Stimulated activated naive CD8-positive, alpha-beta T cell treated with anti-CD3 and anti-CD28 coated beads, Interleukin-15, amount 100 ng/mL, for 72 hours (primary cell): ENCODE data around the gene TSPAN18.
"Not testable (repeated sequence)": the region's sequence is repeated elsewhere in the genome, so short reads cannot be mapped to it uniquely, and the experiment has no call there.

Experiments
- ATAC-seq: fragments of 150-1000 bp; cut with Tn5 transposase; 2 replicates; pipeline ENCODE4 v1.10.0; 2021; ENCODE audit warnings: mild to moderate bottlenecking, moderate library complexity
- DNase-seq, 2 donors: peaks; one replicate each; pipeline ENCODE4 v3.0.0; 2021 to 2022
- H3K27ac Mint-ChIP-seq, 2 donors: one replicate each; pipeline ENCODE4 v1.8.0; 2022; ENCODE audit warnings: mild to moderate bottlenecking in 2 of 2, mixed read lengths in 2 of 2, moderate library complexity in 2 of 2
- H3K27me3 Mint-ChIP-seq: one replicate; pipeline ENCODE4 v1.8.0; 2022; ENCODE audit warnings: mixed read lengths
- H3K4me1 Mint-ChIP-seq: one replicate; pipeline ENCODE4 v1.8.0; 2022; ENCODE audit warnings: mild to moderate bottlenecking, mixed read lengths
- H3K4me3 Mint-ChIP-seq, 2 donors: one replicate each; pipeline ENCODE4 v1.8.0; 2022; ENCODE audit warnings: mild to moderate bottlenecking in 2 of 2, mixed read lengths in 2 of 2, moderate library complexity in 1 of 2
- H3K9me3 Mint-ChIP-seq, 2 donors: one replicate each; pipeline ENCODE4 v1.8.0; 2022; ENCODE audit warnings: mixed read lengths in 2 of 2

The TSPAN18 gene

DNA sequence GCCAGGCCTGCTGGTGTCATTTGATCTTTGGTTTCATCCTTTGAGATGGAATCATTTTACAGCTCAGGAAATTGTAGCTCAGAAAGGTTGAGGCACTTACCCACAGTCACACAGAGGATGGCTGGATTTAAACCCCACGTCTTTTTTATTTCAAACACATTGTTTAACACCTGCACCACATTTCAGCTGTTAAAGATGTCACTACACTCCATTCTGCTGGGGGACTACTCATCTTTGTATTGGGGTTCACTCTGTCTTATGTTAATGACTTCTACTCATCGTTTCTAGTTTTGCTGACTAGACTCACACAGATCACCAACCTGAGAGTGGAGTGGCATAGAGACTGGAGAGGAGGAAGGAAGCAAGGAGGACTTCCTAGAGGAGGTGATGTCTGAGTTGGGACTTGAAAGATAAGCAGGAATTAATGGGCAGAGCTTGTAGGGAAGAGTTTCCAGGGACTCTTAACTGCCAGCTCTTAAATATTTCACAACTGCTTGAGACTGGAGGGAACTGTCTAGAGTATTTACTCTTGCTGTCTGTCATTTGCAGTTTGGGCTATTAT, 143.9 kb downstream of the TSPAN18 start:
- no peak overlapping the region for H3K27ac Mint-ChIP-seq
- ATAC-seq (no peak), DNase-seq (no peak)
- H3K4me3 Mint-ChIP-seq, result no peak overlapping the region
- peaks cover 0 to 7% of the 10 kb centered on the region in 2 donors for H3K9me3 Mint-ChIP-seq
- no peaks in the 10 kb centered on the region for H3K4me1 Mint-ChIP-seq
- peaks cover 17% of the 10 kb centered on the region for H3K27me3 Mint-ChIP-seq

DNA sequence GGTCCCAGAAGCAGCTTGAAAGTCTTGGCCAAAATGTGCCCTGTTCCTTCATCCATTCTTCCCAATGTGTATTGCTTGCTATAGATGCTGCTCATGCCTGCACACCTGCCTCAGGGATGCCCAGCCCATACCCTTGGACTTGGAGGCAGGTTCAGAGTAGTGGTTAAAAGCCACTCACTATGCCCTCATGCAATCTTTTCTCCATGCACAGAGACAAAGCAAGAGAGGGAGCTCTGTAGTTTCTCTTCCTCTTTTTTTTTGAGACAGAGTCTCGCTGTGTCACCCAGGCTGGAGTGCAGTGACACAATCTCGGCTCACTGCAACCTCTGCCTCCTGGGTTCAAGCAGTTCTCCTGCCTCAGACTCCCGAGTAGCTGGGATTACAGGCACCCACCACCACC, 144.9 kb downstream of the TSPAN18 start:
- H3K27me3 Mint-ChIP-seq, result peaks cover 17% of the 10 kb centered on the region
- not testable (repeated sequence) for H3K4me3 Mint-ChIP-seq, H3K9me3 Mint-ChIP-seq, H3K4me1 Mint-ChIP-seq, DNase-seq, ATAC-seq
- peak overlapping the region in 1 of 2 donors; percentile 67 for H3K27ac Mint-ChIP-seq

DNA sequence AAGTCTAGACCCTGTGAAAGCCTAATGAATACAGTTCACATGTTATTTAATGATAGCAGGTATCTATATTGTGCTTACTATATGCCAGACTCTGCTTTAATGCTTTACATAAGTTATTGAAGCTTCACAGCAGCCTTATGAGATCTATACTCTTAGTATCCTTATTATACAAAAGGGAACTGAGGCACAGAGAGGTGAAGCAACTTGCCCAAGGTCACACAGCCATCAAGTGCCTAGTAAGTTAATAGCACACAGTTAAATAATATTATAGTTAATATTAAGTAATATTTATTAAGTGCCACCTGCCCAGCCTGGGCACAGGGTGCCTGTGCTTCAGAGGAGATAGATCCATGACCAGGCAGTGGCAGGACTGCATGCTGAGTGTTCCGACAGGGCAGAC, 145.8 kb downstream of the TSPAN18 start:
- no peak for DNase-seq
- Mint-ChIP-seq H3K4me3 (no peak overlapping the region), H3K9me3 (peaks cover 0 to 7% of the 10 kb centered on the region in 2 donors), H3K27ac (no peak overlapping the region), H3K4me1 (no peaks in the 10 kb centered on the region), H3K27me3 (peaks cover 13% of the 10 kb centered on the region)
- no peak for ATAC-seq

DNA sequence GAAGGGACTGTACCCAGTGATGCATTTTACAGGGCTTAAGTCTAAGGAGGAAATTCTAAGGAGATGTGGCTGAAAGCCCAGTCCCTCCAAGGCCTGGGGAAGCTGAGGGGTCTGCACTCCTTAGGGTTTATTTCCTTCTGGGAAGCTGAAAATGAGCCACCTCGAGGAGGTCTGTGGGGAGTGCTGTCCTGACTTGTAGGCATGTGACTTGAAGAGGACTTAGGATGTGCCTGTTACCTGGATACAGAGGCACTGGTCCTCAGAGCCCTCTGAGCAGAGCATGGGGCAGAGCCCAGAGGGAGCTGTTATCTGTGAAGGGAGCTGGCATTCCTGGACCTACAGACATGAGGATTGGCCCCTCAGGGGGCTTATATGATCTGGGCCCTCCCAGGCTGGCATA, 146.8 kb downstream of the TSPAN18 start:
- Mint-ChIP-seq H3K27me3 (peaks cover 3% of the 10 kb centered on the region), H3K27ac (peak overlapping the region in 1 of 2 donors; percentile 79), H3K4me3 (no peak overlapping the region), H3K4me1 (no peaks in the 10 kb centered on the region), H3K9me3 (peaks cover 0 to 7% of the 10 kb centered on the region in 2 donors)
- DNase-seq (no peak), ATAC-seq (no peak)

DNA sequence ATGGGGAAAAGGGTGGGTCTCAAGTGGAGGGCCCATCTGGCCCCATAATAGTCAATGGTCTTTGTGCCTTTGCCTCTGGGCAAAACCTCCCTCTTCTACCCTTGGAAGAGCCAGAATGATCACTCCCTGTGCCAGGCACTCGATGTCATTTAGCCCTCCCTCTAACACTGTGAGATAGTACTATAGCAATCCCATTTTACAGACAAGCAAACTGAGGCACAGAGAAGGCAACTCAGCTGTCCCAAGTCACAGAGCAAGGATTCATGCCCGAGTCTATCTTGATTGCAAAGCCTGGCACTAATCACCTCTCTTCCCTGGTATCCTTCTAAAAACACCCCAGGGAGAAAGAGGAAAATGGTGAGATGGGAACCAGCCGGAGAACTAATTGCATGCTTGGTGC, 147.5 kb downstream of the TSPAN18 start:
- DNase-seq, result no peak
- H3K4me1 Mint-ChIP-seq, result no peaks in the 10 kb centered on the region
- H3K4me3 Mint-ChIP-seq, result no peak overlapping the region
- ATAC-seq, result no peak
- no peaks in the 10 kb centered on the region for H3K27me3 Mint-ChIP-seq
- H3K27ac Mint-ChIP-seq, result no peak overlapping the region
- peaks cover 0 to 7% of the 10 kb centered on the region in 2 donors for H3K9me3 Mint-ChIP-seq

DNA sequence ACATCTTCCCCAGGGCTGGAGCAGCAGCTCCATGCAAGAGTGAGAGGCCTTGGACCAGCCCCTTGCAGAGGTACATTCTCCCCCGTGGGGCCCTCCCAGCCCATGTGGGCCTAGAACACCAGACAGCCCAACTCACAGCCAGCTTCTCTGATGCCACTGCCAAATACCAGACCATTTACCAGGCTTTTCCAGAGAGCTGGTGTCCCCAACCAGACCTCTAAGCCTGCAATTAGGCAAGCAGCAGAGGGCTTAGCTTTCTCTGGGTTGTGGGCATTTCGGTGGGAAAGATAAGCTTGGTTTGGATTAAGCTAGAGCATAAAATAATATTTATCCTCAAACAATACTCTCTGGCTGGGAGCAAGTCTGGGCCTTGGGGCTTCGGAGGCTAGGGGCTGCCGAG, 148.3 kb downstream of the TSPAN18 start:
- ATAC-seq (no peak), DNase-seq (no peak)
- no peak overlapping the region for H3K4me3 Mint-ChIP-seq
- no peaks in the 10 kb centered on the region for H3K27me3 Mint-ChIP-seq
- H3K27ac Mint-ChIP-seq, result no peak overlapping the region
- H3K4me1 Mint-ChIP-seq, result no peaks in the 10 kb centered on the region
- H3K9me3 Mint-ChIP-seq, result peaks cover 0 to 7% of the 10 kb centered on the region in 2 donors

DNA sequence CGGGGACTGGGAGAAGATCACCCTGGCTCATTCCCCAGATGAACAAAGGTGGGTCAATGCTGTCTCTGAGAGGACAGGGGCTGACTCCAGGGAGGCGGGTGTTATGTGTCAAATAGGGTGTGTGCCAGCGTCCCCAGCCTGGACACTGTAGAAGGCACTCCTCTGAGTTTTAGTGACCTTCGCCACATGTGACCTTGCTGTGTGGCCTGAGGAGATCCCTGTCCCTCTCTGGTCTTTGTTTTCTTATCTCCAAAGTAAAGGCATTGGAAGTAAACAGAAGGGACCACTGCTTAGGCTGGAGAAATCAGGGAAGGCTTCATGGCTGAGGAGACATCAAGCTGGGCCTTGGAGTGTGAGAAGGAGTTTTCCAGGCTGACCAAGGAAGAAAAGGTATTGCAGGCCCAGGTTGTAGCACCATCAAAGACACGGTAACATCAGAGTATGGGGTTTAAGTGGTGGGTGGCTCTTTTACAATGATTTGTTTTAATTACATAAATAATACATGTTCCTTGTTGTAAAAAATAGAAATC, 149.5 kb downstream of the TSPAN18 start:
- Mint-ChIP-seq H3K4me1 (no peaks in the 10 kb centered on the region), H3K27me3 (no peaks in the 10 kb centered on the region), H3K27ac (no peak overlapping the region), H3K4me3 (no peak overlapping the region), H3K9me3 (no peaks in the 10 kb centered on the region)
- no peak for ATAC-seq
- no peak for DNase-seq

DNA sequence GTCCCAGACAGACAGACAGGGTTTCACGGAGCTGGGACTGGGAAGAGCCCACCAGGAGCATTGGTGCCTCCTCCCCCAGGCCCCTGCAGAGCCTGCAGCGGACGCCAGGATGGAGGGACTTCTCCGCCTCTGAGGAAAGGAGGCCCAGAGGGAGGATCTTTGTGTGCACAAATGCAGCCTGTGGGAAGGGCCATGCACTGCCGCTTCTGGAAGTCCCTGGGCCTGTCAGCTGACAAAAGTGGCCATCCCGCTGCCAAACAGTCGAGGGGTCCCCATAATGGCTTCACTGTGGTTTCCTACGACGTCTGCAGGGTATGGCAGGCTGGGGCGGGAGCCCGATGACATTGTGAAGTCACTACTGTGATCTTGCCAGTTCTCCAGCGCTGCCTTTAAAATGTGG, 150.1 kb downstream of the TSPAN18 start:
- DNase-seq (no peak), ATAC-seq (no peak)
- H3K27me3 Mint-ChIP-seq, result no peaks in the 10 kb centered on the region
- H3K4me1 Mint-ChIP-seq, result no peaks in the 10 kb centered on the region
- no peak overlapping the region for H3K27ac Mint-ChIP-seq
- no peak overlapping the region for H3K4me3 Mint-ChIP-seq
- H3K9me3 Mint-ChIP-seq, result no peaks in the 10 kb centered on the region

DNA sequence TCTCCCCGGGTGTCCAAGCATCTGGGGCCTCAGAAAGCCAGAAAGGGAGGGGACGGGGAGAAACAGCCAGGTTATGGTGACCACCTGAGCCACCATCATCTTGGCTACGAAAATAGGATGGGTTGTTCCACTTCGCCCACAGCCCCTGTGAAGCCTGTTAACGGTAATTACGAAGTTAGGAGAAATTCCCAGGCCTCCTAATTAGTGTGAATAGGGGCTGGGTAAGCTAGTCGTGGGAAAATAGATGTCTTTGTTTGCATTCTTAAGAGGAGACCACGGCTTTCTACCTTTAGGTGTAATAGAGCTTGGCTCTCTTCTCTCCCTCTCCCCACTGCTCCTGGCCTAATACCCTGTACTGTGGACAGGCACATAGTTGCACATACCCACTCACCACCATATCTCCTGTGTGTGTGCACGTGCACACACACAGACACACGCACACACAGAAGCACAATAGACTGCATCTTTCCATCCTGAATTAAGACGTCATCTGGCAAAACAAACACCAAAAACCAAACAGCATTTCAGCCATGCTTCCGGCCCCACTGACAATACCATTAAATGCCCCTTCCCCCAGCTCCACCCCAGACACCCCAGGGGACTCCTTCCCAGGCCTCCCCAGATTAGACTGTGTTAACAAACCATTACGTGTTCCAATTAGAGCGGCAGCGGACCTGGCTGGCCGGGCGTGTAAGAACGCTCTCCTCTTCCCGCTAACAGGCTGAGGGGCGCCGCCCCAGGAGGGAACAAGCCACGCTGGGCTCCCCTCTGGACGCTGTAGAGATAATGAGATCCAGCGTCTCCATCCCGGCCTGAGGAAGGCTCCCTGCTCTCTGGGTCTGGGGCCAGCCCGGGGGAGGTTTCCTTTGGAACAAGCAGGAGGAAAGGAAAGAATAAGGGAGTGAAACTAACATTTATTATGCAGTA, 151.1 kb downstream of the TSPAN18 start:
- H3K9me3 Mint-ChIP-seq, result no peaks in the 10 kb centered on the region
- H3K27ac Mint-ChIP-seq, result no peak overlapping the region
- H3K4me3 Mint-ChIP-seq, result no peak overlapping the region
- H3K27me3 Mint-ChIP-seq, result no peaks in the 10 kb centered on the region
- no peaks in the 10 kb centered on the region for H3K4me1 Mint-ChIP-seq
- no peak for DNase-seq
- no peak for ATAC-seq

DNA sequence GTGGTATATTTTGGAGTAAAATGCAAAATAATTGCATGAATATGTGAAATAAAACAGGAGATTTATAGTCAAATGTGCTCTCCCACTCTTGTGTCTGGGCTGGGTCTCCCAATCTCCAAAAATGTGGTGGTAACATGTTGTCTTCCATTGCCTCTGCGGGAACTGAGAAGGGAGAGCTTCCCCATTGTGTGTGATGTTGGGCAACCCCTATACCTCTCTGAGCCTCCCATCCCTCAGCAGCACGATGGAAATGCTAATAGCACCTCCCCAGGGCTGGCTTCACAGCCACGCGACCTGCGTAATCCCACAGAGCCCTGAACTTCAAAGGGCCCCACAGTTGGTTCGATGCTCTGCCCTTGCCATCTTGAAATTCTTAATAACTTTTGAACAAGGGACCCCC, 151.9 kb downstream of the TSPAN18 start:
- ATAC-seq (no peak), DNase-seq (no peak)
- Mint-ChIP-seq H3K9me3 (no peaks in the 10 kb centered on the region), H3K4me3 (no peak overlapping the region), H3K27ac (no peak overlapping the region), H3K4me1 (no peaks in the 10 kb centered on the region), H3K27me3 (no peaks in the 10 kb centered on the region)

DNA sequence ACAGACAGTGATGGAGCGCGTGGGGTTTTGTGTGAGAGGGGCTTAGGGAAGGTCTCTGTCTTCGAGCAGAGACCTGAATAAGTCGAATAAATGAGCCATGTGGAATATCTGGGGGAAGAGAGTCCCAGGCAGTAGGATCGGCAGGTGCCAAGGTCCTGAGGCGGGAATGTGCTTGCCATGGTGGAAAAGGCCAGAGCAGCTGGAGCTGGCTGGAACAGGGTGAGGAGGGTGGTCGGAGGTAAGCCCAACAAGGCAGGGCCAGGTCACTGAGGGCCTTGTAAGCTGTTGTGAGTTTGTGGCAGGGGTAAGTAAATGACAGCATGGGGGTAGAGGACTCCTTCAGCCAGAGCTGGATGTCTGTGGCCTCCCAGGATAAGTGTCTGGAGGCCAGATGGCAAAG, 152.7 kb downstream of the TSPAN18 start:
- Mint-ChIP-seq H3K27ac (no peak overlapping the region), H3K9me3 (no peaks in the 10 kb centered on the region), H3K4me1 (no peaks in the 10 kb centered on the region), H3K4me3 (no peak overlapping the region), H3K27me3 (no peaks in the 10 kb centered on the region)
- ATAC-seq, result no peak
- no peak for DNase-seq

DNA sequence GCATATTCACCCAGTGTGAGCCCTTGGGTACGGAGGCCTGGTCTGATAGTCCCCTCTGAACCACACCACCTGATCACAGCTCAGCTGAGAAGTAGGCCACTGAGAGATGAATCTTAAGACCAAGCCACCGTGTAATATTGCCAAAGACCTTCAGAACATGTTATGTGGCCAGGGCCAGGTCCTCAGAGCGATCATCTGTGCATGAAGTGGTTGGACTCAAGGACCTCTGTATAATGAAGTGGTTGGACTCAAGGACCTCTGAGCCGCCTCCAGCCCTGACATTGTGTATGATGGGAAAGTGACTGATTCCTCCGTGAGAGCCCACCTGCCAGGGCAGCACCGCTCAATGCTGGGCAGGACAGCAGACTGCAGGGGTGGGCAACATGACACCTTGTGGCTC, 153.7 kb downstream of the TSPAN18 start:
- DNase-seq, result no peak
- Mint-ChIP-seq H3K9me3 (no peaks in the 10 kb centered on the region), H3K4me1 (no peaks in the 10 kb centered on the region), H3K4me3 (no peak overlapping the region), H3K27ac (no peak overlapping the region), H3K27me3 (no peaks in the 10 kb centered on the region)
- ATAC-seq, result no peak

DNA sequence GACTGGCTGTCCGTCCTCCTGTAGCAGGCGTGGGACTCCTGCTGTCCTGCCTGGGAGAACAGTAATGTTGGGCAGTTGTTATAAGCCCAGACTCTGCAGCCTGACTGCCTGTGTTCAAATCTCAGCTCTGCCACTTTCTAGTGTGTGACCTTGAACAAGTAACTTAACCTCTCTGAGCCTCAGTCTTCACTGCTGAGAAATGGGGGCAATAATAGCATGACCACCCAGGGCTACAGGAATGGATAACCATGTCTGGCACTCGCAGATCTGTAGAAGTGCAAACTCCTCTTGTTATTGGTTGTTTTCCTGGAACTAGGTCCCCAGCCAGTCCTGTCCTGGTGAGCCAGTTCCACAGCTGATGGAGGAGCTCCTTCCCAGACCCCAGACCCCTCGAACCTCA, 154.2 kb downstream of the TSPAN18 start:
- H3K4me1 Mint-ChIP-seq, result no peaks in the 10 kb centered on the region
- H3K9me3 Mint-ChIP-seq, result no peaks in the 10 kb centered on the region
- no peak for ATAC-seq

DNA sequence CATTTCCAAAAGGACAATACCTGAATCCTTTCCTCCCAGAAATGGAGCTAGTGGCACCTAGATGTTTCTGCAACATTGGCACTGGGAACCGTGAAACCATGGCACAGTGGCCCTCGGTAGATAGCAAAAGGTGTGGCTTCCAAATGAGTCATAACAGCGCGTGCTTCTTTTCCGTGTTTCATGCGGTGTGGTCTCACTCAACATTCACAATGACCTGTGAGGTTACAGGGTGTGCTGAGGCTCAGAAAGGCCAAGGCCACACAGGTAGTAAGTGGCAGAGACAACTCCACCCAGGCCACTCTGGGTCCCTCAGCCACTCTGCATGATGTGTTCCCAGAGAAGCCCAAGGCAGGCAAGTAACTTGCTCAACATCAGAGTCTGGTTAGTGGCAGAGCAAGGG, 156.5 kb downstream of the TSPAN18 start:
- Mint-ChIP-seq H3K9me3 (no peaks in the 10 kb centered on the region), H3K27ac (no peak overlapping the region), H3K4me1 (no peaks in the 10 kb centered on the region), H3K27me3 (no peaks in the 10 kb centered on the region), H3K4me3 (no peak overlapping the region)
- ATAC-seq (no peak), DNase-seq (no peak)

More for the DNA sequence above, 154.2 kb downstream of the TSPAN18 start:
- Mint-ChIP-seq H3K27ac (no peak overlapping the region), H3K4me3 (no peak overlapping the region), H3K27me3 (no peaks in the 10 kb centered on the region)
- DNase-seq, result no peak

DNA sequence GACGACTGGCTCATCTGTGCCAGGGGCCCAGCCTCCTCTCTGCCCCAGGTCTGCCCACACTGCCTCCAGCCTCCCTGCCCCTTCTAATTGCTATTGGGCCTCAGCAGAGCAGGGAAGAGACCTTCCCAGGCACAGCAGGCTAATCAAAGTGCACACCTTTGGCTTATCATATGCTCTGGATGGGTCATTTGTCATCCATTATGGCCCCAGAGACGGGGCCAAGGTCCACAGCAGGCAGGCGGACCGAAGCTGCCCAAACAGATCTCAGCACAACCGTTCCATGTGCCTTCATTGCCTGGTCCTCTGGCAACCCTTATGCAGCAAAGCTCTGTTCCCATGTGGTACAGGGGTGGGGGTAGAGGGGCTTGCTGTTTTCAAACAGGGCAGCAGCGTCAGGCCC, 157.3 kb downstream of the TSPAN18 start:
- no peak for ATAC-seq
- H3K27me3 Mint-ChIP-seq, result no peaks in the 10 kb centered on the region
- H3K4me3 Mint-ChIP-seq, result no peak overlapping the region
- no peaks in the 10 kb centered on the region for H3K9me3 Mint-ChIP-seq
- DNase-seq, result no peak
- no peak overlapping the region for H3K27ac Mint-ChIP-seq
- H3K4me1 Mint-ChIP-seq, result no peaks in the 10 kb centered on the region

DNA sequence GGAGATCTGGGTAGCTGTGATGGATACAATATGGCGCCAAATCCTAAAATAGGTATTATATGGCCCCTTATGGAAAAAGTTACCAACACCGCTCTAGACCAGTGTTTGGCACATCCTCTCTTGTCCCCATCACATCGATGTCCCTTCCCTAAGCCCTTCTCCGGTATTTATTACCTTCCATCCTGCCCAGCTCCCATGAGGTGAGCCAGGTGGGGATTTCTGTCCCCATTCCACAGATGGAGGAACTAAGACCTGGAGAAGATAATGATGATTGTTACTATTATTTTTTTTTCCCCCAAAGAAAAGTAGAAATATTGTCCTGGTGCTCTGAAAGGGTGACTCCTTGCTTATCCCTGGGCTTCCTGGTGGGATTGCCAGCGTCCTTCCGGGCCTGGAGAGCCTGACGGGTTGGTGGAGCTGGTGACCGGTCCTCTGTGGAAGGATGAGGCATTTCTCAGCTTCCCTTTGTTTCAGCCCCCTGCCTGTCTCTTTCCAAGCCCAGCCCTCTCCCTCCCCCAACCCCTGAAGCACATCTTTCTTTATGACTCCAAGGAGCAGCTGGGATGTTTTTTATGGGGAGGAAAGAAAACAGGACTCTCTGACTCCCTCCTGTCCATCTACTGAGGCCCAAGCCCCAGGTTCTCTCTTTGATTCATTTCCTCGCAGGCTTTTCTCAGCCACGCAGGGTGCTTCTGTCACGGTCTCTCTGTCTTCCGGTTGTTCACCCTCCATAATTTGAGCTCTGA, 158.5 kb downstream of the TSPAN18 start:
- no peak overlapping the region for H3K27ac Mint-ChIP-seq
- ATAC-seq, result no peak

More for the DNA sequence above, 158.5 kb downstream of the TSPAN18 start:
- H3K4me1 Mint-ChIP-seq, result no peaks in the 10 kb centered on the region
- H3K4me3 Mint-ChIP-seq, result no peak overlapping the region
- no peaks in the 10 kb centered on the region for H3K27me3 Mint-ChIP-seq
- no peaks in the 10 kb centered on the region for H3K9me3 Mint-ChIP-seq
- no peak for DNase-seq
